GM19467 (cell line): Measurements from ENCODE around the gene PRPF8.
"Not testable (repeated sequence)": the region's sequence is repeated elsewhere in the genome, so short reads cannot be mapped to it uniquely, and the experiment has no call there.

ENCODE experiments used
- ATAC-seq: cut with Tn5 transposase; IDR thresholded peaks from one replicate; pipeline ENCODE4 v1.9.1; 2021; ENCODE audit warnings: mild to moderate bottlenecking, moderate library complexity; ENCODE audit not compliant: unreplicated experiment

Gene PRPF8

GRCh38 chr17:1716912-1717695 is 32.4 kb upstream of the PRPF8 start:
- peak; percentile 33 for ATAC-seq

- ATAC-seq, result peak; percentile 72
These were observed 31.6 kb upstream of the PRPF8 start for GRCh38 chr17:1716076-1716911.

- ATAC-seq, result no peak
These were observed 31.1 kb upstream of the PRPF8 start for GRCh38 chr17:1715803-1716075.

DNA sequence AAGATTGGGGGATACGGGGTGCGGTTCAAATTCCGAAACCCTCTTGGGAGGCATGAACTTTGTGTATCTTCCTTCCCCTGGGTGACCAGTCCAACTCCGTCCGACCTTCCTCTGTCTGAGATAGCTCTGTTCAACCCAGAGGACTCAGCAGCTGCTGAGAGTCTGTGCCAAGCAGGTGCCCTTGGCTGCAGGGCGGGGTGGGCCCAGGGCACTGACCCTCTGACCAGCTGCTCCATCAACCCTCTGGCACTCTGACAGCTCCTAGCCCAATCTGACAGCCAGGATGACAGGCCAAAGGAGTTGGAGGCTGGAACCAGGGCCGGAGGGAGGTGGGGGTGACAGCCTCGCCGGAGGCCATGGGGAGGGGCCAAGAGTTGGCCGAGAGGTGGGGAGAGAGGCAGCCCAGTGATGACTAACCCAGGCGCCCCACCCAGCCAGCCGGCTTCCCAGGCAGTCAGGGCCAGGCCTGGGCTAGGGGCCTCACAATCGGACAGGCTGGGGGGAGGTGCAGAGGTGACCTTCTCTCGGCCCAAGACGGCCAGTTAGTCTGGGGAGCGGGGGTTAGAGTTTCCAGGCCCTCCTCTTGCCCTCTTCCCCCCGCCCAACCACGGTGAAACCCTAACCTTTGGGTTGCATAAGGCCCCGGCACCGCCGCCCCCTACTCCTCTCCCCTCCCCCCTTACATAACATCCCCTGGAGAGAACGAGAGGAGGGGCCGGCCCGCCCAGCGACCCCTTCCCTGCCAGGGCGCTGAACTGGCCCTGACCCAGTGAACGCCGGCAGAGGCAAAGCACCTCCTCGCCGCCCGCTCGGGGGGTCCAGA is 30.5 kb upstream of the PRPF8 start:
- no peak for ATAC-seq

DNA sequence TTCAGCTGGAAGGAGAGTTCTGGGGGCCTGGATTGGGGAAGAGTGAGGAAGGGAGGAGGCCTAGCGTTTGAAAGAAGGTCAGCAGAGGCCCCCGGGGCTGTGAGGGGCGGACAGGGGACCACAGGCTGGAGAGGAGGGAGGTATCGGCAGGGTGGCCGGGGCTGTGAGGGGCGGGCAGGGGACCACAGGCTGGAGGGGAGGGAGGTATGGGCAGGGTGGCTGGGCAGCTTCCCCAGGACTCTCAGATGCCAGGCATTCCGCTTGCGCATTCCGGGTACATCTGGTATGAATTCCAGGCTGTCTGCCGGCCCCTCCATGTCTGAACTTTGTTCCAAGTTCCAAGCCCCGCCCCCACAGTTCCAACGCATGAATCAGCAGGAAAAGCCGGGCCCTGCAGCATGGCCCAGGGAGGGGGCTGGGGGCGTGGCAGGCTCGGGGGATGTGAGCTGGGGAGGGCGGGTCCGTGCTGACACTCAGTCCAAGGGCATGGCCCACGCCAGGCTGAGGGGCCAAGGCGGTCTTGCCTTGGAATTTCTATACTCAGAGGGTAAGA is 29.8 kb upstream of the PRPF8 start:
- ATAC-seq, result no peak

- no peak for ATAC-seq
These were observed 29.3 kb upstream of the PRPF8 start for GRCh38 chr17:1713878-1714426.

GRCh38 chr17:1713160-1713877 is 28.7 kb upstream of the PRPF8 start:
- no peak for ATAC-seq

DNA sequence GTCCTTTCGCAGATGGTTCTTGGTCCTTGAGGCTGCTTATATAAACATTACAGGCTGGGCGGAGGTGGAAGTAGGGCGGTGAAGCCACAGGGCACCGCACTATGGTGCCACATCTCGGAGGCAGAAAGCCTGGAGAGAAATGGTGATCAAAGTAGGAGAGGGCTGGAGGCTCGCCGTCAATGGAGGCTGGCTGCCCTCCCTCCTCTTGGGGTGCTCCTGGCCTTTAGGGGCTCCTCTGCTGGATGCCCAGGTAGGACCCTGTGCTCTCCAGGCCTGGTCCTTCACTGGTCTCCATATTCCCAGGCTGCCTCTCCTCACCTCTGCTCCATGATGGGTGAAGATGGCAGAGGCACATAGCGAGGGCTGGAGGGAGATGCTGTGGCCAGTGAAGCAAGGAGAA is 27.6 kb upstream of the PRPF8 start:
- ATAC-seq, result no peak

- no peak for ATAC-seq
These were observed 27.1 kb upstream of the PRPF8 start for GRCh38 chr17:1711804-1712203.

DNA sequence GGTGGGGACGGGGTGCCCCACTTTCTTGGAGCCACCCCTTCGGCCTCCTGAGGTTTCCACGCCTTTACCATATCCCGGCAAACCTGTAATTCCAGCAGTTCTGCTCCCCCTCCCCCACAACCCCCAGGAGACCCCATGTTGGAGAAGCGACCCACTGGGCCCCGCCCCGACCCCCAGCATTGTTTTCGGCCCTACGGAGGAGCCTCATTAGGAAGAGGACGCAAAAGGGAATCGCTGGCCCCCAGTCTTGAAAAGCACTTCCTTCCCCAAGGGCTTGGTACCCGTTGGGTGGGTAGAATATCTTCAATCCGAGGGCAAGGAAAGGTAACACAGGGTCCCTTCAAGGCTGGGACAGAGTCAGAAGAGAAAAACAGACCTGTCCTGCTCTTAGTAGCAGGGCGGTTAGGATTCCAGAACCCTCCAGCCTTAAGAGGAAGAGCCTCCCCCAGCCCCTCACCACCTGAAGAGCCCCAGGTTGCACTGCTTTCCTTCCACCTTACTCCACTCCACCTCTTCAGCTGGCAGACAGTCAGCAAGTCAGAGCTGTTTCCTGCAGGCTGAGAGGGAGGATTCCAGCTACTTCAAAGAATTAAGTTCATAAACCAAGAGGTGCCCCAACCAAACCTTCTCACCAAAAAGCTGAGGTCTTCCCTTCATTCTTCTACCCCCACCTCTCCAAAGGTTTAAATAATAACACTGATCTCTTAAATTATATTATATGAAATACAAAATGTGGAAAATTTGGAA is 26.3 kb upstream of the PRPF8 start:
- no peak for ATAC-seq

- ATAC-seq, result no peak
These were observed 25.5 kb upstream of the PRPF8 start, which contains the start of gene TLCD2 for GRCh38 chr17:1709971-1710806. TLCD2 (minus strand) TSS chr17:1710377; CDS start chr17:1710242, 135 bp downstream.

- no peak for ATAC-seq
These were observed 24.8 kb upstream of the PRPF8 start for GRCh38 chr17:1709403-1709951.

- ATAC-seq, result not testable (repeated sequence)
These were observed 24.2 kb upstream of the PRPF8 start for GRCh38 chr17:1708791-1709346.

- ATAC-seq, result no peak
These were observed 22.4 kb upstream of the PRPF8 start for GRCh38 chr17:1707107-1707506.

GRCh38 chr17:1705004-1705403 is 20.3 kb upstream of the PRPF8 start:
- no peak for ATAC-seq

- ATAC-seq, result no peak
These were observed 18.4 kb upstream of the PRPF8 start for GRCh38 chr17:1703063-1703462.

DNA sequence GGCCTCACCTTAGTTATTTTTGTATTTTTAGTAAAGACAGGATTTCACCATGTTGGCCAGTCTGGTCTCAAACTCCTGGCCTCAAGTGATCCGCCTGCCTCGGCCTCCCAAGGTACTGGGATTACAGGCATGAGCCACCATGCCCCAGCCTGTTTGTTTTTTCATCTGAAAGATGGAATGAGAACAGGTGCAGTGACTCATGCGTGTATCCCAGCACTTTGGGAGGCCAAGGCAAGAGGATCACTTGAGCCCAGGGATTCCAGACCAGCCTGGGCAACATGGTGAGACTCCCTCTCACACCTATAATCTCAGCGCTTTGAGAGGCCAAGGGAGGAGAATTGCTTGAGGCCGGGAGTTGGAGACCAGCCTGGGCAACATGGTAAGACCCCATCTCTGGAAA is 15.2 kb upstream of the PRPF8 start:
- not testable (repeated sequence) for ATAC-seq

- ATAC-seq, result no peak
These were observed 13.0 kb upstream of the PRPF8 start for GRCh38 chr17:1697681-1698080.
